ENCODE results near the gene ENPP1.

DNA sequence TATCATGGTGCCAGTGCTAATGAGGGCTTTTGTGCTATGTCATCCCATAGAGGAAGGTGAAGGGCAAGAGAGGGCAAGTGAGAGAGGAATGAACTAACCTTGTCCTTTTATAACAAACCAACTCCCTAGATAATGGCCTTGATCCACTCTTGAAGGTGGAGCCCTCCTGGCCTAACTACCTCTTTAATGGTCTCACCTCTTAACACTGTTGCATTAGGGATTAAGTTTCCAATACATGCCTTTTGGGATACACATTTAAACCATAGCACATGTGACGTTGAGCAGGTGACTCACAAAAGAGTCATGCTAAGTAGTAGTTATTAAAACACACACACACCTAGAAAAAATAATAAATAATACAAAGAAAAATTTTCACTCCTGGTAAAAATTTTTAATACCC, 106.4 kb downstream of the ENPP1 start:
- no peak for TF ChIP-seq EZH2 (IDR thresholded peaks at IDR 0.05; ENCODE audit: insufficient read depth, poor library complexity, severe bottlenecking)
- no peak for TF ChIP-seq EZH2phosphoT487 (IDR thresholded peaks at IDR 0.05; ENCODE audit: insufficient read depth, low read depth)
